ENCODE results near the gene TAF9. TPM values are rescaled to one million over a fixed set of nuclear protein-coding genes. Genes with fewer than 3 reads are reported as not detected.

The TAF9 gene, protein sequence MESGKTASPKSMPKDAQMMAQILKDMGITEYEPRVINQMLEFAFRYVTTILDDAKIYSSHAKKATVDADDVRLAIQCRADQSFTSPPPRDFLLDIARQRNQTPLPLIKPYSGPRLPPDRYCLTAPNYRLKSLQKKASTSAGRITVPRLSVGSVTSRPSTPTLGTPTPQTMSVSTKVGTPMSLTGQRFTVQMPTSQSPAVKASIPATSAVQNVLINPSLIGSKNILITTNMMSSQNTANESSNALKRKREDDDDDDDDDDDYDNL
- 67.8 and 96.9 TPM in 2 replicates for total RNA-seq

DNA sequence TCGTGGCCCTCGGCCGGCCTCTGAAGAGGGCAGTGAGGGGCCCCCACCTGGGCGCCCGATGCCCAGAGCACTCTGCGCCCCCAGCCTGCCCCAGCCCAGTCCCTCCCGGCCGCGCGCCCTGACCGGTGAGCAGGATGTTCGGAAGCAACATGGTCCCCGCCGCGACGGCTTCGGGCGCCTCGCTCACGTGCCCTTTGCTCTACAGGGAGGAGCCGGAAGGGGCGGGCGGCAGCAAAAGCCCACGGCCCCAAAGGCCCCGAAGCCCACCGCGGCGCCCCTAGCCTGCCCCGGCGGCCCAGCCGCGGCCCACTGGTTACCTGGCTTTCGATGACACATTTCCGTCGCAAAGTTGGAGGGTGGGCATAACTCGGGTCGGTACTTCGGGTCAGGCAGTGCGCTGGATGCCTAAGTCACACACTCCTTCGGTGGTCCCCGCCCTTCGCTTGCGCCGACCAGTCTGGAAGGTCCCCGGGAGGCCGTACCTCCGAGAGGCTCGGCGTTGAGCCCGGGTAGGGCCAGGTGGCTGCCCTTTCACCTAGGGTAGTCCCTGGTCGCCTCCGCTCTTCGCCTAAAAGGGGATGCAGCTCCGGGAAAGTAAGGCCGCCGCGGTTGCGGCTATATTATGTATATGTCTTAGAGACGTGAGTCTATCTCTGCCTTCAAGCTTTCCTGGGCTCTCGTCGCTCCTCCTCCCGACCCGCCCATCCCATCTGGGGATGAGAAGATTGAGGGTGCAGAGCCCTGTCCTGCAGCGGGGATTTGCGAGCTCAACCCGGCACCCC lies at the start of gene TAF9, which contains the start of the genes AK6 and RAD17:
TSS of gene TAF9 (minus strand) at position 181 of the 782 bp plus-strand sequence. CDS start 3,783 bp downstream, outside the sequence.
TSS of gene AK6 (minus strand) at position 181 of the 782 bp plus-strand sequence. CDS start at position 151, 30 bp downstream.
TSS of gene RAD17 (plus strand) at position 479 of the 782 bp plus-strand sequence. CDS start 2,391 bp downstream, outside the sequence.

GRCh38 chr5:69414885-69415583 lies 45.7 kb upstream of the TAF9 start, which contains the start of gene MARVELD2:
MARVELD2 (plus strand) TSS chr5:69415116; CDS start chr5:69419386, 4,270 bp downstream.

Other genes with a start within 250 kb of the TAF9 start
- gene CCNB1, start 202.4 kb downstream of the TAF9 start, total RNA-seq, result 64.4 and 126 TPM in 2 replicates
- 3.1 and 9.6 TPM in 2 replicates for gene CENPH, start 179.9 kb downstream of the TAF9 start, total RNA-seq
- 29.5 and 47.3 TPM in 2 replicates for gene CDK7, start 134.6 kb downstream of the TAF9 start, total RNA-seq
- gene CCDC125, start 36.7 kb downstream of the TAF9 start, total RNA-seq, result 2.9 and 5.5 TPM in 2 replicates
- 22.7 and 65.5 TPM in 2 replicates for gene AK6, start within 50 bp of the TAF9 start, total RNA-seq
- 9.7 and 16.3 TPM in 2 replicates for gene RAD17, start 298 bp upstream of the TAF9 start, total RNA-seq
- gene MARVELD2, start 45.6 kb upstream of the TAF9 start, total RNA-seq, result 0.81 and 4.4 TPM in 2 replicates
- gene OCLN, start 123.3 kb upstream of the TAF9 start, total RNA-seq, result 1.3 and 6.5 TPM in 2 replicates
- 18.3 and 30.9 TPM in 2 replicates for gene GTF2H2C, start 190.7 kb upstream of the TAF9 start, total RNA-seq

All from bladder microvascular endothelial cell (primary cell).